Measurements from ENCODE around the gene RPS19.
"Not testable (repeated sequence)": the region's sequence is repeated elsewhere in the genome, so short reads cannot be mapped to it uniquely, and the experiment has no call there.

Gene RPS19

DNA sequence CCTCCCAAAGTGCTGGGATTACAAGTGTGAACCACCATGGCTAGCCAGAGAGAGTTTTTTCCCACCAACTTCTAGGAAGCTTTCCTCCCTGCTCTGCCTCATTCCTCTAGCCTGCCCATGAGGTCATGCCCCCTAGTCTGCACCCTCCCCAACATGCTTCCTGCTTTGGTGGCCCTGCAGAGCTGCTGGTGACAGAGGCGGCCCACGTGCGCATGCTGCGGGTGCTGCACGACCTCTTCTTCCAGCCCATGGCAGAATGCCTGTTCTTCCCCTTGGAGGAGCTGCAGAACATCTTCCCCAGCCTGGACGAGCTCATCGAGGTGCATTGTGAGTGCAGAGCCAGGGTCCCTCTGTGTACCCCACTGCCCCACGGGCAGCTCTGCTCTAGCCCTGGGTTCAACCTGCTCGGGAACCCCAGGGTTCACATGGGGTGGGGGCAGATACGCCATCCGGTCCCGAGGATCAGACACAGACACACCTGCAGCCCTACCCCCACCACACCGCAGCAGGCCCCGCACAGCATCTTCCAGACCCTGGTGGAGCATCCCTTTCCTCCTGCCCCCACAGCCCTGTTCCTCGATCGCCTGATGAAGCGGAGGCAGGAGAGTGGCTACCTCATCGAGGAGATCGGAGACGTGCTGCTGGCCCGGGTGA is 41.8 kb downstream of the RPS19 start:
- no peak for DNase-seq (ENCODE audit: low read depth in 2 of 2)

DNA sequence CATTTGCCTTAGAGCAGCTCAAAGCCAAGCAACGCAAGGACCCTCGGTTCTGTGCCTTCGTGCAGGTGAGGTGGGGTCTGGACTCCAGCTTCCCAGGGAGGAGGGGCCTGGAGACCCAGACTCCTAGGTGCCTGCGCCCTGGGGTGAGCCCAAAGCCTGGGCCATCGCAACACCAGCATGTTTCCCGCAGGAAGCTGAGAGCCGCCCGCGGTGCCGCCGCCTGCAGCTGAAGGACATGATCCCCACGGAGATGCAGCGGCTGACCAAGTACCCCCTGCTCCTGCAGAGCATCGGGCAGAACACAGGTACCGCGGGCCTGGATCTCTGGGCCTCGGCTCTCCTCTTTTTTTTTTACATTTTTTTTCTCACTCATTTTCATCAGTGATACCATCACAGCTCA is 42.5 kb downstream of the RPS19 start:
- DNase-seq (ENCODE audit: low read depth in 2 of 2): no peak

DNA sequence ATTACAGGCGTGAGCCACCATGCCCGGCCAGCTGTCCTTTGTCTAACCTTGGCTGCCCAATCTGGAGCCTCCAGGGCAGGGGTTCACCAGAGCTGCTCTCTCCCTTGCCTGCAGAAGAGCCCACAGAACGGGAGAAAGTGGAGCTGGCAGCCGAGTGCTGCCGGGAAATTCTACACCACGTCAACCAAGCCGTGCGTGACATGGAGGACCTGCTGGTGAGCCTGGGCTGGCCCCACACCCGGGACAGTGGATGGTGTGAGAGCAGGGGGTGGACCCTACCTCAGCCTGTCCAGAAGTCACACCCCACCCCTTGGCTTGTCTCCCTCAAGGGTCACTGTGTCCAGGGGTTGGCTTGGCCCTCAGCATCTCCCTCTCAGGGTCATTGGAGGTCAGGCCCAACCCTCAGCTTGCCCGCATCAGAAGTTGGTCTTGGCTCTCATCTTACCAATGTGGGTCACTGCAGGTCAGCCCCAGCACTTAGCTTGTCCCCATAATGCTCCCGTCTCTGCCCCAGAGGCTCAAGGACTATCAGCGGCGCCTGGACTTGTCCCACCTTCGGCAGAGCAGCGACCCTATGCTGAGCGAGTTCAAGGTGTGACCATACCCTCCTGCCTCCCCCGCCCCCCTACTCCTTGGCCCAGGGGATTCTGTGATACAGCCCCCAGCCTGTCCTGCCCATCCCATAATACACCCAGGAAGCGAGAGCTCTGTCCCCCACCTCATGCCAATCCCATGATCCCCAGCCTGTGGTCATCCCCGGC is 43.3 kb downstream of the RPS19 start:
- DNase-seq (ENCODE audit: low read depth in 2 of 2): no peak

DNA sequence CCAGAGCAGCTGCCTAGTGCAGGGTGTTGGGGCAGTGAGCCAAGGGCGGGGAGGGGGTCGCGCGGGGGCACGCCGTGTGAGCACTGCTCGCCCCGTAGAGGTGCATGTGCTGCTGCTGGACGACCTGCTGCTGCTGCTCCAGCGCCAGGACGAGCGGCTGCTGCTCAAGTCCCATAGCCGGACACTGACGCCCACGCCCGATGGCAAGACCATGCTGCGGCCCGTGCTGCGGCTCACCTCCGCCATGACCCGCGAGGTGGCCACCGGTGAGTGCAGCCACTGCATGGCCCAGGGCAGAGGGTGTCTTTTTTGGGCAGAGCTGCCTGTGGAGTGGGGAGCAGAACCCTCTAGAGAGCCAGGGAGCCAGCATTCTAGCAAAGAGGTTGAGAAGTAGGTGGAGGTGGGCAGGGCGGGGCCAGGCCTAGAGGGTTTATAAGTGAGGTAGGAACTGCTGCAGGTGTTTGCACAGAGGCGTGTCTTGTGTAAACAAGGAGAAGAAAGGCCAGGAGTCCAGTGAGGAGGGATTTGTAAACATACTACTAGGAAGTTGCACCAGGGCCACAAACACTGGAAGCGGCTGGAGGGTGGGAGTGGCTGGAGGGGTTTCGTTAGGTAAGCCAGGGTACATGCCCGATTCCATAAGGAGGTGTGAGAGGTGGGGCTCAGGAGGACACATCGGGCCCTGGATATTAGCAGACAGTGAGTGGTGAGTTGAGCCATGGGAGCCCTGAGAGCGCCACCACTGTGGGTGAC is 44.2 kb downstream of the RPS19 start:
- no peak for DNase-seq (ENCODE audit: low read depth in 2 of 2)

DNA sequence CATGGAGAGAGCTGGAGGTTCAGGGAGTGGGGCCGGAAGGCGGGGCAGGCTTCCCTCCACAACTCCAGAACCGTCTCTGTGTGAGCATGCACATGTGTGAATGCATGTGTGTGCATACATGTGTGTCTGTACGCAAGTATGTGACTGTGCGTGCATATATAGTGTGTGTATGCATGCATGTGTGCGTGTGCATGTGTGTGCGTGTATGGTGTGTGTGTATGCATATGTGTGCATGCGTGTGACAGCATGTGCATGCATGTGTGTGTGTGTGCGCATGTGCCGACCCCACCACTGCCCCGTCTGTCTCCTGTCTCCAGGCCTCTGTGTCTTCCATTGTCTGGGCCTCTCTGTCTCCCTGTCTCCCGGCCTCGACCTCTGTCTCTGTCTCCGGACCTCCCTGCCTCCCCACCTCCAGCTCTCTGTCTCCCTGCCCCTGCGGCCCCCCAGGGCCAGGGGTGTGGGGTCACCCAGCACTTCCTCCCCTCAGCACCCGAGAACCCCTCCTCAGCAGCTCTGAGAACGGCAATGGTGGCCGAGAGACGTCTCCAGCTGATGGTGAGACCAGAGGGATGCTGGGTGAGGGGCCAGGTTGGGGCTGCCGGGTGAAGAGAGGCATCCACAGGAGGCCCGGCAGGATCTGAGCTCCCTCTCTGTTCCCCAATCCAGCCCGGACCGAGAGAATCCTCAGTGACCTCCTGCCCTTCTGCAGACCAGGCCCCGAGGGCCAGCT is 45.4 kb downstream of the RPS19 start:
- DNase-seq (ENCODE audit: low read depth in 2 of 2): no peak

DNA sequence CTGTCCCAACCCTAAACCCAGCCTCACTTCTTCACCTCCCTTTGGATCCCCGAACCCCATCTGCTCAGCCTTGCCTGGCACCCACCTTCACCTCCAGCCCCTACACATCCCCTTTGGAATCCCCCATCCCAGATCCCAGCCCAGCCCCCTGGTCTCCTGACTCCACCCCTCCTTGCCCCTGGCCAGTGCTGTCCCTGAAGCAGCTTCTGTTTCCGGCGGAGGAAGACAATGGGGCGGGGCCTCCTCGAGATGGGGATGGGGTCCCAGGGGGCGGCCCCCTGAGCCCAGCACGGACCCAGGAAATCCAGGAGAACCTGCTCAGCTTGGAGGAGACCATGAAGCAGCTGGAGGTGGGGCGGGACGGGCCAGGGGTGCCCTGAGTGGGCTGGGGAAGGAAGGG is 46.2 kb downstream of the RPS19 start:
- no peak for DNase-seq (ENCODE audit: low read depth in 2 of 2)

DNA sequence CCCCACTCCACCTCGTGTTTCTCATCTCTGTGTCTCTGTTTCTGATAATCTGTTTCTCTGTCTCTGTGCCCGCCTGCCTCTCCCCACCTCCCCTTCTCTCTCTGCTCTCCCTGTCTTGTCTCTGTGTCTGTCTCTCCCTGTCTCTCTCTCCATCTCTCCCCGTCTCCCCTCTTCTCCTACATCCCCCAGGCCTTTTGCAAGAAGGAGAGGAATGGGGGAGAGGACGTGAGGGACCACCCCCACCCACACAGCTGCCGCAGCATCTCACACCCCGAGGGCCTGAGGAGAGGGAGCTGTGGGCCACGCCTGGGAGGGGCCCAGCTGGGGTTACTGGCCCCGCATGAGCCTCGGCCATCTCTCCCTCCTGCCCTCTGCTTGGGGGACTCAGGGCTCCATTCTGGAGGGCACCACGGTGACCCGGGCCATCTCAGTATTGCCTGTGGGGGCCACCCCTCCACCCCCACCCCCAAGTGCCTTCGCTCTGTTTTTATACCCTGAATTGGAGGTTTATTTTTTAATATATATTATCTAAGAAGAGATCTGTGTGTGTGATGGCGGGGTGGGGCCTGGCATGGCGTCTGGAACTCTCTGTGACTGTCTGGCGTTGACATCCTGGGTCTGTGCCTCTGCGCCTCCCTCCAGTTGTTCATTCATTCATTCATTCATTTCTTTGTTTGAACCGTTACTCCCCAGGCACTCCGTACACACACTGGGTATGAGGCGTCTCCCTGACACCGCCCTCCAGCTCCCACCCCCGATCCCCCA is 47.0 kb downstream of the RPS19 start:
- DNase-seq (ENCODE audit: low read depth in 2 of 2): no peak

DNA sequence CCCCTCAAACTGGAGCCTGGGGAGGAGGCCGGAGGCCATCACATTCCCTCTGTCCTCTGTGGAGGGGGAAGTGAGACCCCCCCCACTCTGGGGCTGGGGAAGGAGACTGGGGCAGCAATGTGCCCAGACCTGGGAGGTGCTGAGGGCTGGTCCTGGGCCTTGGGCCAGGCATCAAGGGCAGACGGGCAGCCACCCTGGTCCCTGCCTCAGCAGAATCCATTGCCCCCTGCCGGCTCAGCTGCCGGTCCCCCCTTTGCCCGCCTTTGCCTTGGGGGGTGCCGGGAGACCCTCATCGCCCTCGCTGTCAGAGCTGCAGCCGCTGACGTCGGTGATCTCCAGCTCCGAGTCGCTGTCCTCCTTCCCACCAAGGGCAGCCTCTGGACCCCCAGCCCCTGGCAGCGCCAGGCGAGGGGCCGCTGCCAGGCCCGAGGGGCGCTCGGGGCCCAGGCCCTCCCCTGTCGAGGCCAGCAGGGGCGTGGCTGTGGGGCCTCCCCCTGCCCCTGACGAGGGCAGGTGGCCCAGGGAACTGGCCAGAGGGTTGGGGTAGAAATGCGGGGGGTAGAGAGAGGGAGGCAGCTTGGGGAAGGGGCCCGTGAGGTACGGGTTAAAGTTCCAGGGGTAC is 48.0 kb downstream of the RPS19 start:
- no peak for DNase-seq (ENCODE audit: low read depth in 2 of 2)

DNA sequence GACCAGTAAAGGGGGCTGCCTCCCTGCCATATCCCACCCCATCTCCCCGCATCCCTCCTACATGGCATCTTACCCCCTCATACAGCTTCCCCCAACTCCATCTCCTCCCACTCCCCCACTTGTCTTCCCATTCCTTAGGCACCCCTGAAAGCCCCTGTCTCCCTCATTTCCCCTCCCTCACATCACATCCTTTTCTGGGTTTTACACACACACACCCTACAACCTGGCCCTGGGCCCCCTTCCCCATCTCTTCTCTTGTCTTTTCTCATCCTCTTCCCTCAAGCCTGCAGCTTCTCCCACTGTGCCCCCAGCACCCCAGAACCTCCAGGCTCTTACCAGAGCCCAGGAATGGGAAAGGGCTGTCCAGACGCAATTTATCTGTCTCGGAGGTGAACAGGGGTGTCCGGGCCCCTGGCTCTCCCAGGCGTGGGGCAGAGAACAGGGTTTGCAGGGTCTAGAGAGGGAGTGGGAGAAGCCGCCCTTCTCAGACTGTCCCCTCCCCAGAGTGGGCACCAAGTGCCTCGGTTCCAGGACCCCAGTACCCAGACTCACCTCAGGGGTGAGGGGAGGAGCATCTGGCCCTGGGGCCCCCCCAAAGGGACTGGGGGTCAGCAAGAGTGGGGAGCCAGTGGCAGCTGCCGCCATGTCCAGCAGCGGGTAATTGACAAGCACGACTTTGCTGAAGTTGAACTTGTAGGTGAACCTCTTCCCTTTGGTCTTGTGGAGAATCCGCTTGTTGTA is 48.8 kb downstream of the RPS19 start:
- DNase-seq (ENCODE audit: low read depth in 2 of 2): no peak

DNA sequence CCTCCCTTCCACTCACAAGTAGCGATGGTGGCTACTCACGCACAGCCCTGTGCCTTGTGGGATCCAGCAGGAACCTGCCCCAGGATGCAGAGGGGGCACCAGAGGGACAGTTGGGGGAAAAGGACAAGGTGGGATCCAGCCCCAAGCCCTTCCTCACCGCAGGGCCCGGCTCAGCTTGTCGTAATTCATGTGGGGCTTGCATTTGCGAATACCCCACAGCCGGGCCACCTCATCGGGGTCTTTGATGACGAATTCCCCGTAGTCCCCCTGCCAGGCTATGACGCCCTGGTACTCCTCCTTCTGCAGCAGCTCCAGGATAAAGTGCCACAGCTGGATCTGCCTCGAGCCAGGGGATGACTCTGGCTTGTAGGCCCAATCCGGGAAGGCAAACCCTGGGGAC is 49.7 kb downstream of the RPS19 start:
- no peak for DNase-seq (ENCODE audit: low read depth in 2 of 2)

DNA sequence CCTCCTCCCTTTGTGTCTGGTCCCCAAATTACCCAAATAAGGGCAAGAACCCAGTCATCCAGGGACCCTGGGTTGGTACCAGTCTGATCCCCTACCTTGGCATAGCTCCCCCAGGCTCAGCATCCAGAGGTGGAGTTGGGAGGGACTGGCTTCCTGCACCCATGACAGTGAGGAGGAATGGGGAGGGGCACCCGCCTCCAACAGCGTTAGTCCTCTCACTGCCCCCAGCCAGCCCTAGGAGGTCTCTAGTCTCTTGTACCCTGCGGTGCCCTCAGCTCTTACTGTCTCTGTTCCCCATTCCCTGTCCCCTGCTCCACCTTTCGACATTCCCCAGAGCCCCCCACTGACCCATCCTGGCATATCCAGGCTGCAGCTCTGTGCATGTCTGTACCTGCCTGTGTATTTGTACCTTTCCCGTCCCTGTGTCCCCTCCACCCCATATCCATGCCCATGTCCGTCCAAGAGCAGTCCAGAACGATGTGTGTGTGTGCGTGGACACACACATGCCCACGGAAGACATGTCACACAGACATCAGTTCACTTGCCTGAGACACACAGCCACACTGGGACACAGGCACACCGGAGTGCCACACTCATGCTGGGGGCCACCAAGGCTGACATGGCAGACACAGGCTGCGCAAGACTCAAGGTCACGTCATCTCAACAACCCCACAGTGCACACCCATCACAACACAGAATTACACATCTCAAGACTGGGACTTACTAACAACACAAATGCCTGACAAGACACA is 50.4 kb downstream of the RPS19 start:
- DNase-seq (ENCODE audit: low read depth in 2 of 2): no peak

DNA sequence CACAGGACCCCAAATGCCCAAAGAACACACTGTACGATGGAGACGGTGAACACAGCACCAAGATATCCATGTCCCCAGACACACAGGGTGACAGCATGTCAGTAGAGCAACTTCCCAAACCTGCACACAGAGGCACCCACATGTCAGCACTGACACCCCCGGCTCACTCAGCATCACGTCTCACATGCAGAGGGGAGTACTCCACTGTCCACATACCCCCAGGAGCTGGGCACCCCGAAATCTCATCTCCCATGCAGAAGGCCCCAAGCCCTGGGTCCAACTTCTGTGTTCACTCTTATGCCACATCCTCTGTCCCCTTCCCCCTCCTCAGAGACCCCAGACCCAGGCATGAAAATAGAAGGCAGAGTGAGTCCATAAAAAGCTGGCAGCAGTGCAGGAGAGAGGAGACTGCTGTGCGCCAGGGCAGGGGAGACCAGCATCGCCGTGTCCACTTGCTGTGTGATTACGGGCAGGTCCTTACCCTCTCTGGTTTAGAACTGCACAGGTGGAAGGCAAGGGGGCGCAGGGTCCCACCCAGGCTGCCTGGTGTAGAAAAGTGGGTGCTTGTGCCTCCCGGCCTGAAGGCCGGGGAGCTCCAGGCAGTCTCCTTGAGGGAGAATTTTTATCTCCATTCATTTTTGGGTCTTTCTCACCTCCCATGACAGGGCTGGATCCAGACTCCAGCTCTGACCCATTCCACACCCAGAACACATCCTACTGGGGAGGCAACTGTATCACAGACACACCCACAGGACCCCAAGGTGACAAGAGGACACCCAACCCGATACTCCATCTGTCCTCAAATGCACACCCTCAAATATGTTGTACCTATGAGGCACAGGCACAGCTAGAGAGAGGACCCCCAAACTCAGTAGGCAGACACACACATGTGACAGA is 51.2 kb downstream of the RPS19 start:
- no peak for DNase-seq (ENCODE audit: low read depth in 2 of 2)

DNA sequence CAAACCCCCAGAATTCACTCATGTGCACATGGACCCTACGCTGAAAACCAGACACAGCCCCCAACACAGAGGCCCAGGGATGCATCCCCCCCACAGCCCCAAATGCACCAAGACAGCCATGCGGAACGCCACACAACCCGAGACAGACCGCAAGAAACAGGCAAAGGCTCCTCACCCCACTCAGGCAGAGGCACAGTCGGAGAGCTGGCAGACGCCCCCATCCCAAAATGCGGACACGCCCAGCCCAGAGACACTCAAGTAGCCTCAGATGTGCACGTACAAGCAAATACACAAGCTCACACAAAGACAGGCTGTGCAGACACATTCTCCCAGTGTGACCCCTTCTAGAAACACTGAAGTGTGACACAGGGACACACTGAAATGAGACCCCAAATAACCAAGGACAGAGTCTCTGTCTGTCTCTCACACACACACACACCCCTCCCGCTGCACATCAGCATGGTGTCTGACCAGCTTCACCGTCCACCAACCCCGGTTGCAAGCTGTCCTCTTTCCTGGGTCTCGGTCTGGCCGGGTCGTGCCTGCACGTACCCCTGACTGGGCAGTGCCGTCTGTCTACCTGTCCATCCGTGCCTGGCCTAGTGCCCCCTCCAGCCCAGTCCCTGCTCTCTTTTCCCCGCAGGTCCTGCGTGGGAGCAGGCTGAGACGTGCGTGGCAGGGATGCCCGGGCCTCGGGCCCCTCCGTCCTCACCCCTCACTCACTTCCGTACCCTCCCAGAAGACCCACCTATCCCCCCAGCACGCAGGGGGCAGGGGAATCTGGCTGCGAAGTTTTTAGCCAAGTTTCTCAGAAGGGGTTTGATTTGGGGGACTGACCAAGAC is 52.1 kb downstream of the RPS19 start:
- no peak for DNase-seq (ENCODE audit: low read depth in 2 of 2)

DNA sequence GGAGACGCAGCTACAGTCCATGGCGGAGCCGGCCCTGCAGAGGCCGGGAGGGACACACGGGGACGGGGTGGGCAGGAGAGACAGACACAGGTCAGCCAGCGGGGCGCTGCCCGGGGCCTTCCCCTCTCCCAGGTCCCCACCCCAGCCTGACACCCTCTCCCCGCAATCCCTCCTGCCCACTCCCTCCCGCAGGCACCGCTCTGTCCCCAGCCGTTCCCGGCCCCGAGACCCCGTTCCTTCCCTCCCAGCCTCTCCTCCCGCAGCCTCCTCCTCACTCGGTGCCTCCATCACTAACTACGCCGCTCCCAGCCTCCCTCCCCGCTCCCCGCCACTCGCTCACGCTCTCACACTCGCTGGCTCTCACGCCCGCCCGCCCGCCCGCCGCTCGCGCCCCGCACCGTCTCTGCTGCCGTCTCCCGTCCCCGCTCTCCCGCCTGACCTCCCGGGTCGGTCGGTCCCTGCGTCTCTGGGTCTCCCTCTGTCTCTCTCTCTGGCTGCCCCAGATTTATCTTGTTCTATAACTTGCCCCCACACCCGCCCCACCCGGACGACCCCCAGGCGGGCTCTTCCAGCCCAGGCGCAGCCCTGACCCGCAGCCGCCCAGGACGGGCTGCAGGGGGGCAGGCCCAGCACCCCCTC is 53.0 kb downstream of the RPS19 start:
- DNase-seq (ENCODE audit: low read depth in 2 of 2): no peak

DNA sequence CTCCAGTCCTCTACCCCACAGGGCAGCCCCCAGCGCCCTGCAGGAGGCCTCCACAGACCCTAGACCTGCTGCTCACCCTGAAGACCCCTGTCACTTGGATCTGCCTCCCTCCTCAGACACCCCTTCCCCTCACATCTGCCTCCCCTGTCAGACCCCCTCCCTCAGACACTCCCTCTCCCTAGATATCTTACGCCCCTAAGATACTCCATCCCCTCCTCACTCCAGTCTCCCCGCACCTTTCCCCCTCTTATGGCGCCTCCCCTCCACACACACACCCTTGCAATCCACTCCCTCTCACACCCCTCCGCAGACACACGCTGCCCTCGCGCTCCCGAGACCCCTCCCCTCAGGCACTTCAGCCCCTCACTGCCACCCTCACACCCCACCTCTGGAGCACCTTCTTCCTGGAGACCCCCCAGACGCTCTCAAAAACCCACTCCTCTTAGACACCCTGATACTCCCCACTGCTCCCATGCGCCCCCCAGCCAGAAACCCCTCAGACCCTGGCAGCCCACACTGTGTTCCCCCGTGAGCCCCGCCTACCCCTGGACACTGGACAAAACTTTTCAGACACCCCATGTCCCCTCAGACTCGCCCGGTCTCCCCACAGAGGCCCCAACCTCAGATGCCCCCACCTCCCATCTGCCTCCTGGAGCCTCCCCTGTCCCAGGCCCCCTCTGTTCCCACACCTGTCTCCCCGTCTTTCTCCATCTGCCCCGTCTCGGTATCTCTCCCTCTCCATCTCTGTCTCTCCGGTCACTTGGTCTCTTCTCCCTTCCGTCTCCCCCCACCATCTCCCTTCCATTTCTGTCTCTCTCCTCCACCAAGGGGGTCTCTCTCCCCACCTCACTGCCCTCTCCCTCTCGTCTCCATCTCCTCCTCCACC is 53.7 kb downstream of the RPS19 start:
- DNase-seq (ENCODE audit: low read depth in 2 of 2): no peak

DNA sequence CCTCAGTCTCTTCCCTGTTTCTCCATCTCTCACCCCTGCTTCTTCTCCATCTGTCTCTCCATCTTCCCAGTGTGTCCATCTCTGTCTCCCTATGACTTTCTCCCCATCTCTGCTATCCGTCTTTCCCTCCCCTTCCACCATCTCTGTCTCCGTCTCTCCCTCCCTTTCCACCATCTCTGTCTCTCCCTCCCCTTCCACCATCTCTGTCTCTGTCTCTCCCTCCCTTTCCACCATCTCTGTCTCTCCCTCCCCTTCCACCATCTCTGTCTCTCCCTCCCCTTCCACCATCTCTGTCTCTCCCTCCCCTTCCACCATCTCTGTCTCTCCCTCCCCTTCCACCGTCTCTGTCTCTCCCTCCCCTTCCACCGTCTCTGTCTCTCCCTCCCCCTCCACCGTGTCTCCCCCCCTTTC is 54.4 kb downstream of the RPS19 start:
- not testable (repeated sequence) for DNase-seq (ENCODE audit: low read depth in 2 of 2)
